Measurements from ENCODE around the gene P2RY14. TPM values are rescaled to one million over a fixed set of nuclear protein-coding genes. Genes with fewer than 3 reads are reported as not detected.
A peak's percentile ranks its signal among the peaks of the same experiment; 100 is the strongest.

Gene P2RY14
- total RNA-seq, 1 donor from 2014 or later, result not detected

DNA sequence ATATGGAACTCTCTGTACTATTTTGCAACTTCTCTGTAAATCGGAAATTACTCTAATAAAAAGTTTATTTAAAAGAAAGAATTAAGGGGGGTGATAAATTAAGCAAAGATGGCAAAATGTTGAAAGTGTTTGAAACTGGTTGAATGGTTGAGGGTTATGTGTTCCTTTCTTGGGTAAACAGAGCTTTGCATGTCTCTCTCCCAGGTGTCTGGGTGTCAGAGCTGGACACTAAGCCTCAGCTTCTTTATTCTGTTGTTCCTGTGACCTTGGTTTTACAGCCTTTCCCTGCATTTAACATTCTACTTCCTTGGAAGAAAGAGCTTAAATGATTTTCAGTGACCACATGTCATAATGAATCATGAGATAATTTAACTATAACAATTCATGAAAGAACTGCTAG, 82.5 kb downstream of the P2RY14 start:
- no peaks in the 10 kb centered on the region for H3K36me3 Mint-ChIP-seq (ENCODE audit: low read depth)
- no peak for DNase-seq (ENCODE audit: low spot score)
- no peaks in the 10 kb centered on the region for H3K27me3 Mint-ChIP-seq (ENCODE audit: low read depth)
- TF ChIP-seq, protein P1, sequence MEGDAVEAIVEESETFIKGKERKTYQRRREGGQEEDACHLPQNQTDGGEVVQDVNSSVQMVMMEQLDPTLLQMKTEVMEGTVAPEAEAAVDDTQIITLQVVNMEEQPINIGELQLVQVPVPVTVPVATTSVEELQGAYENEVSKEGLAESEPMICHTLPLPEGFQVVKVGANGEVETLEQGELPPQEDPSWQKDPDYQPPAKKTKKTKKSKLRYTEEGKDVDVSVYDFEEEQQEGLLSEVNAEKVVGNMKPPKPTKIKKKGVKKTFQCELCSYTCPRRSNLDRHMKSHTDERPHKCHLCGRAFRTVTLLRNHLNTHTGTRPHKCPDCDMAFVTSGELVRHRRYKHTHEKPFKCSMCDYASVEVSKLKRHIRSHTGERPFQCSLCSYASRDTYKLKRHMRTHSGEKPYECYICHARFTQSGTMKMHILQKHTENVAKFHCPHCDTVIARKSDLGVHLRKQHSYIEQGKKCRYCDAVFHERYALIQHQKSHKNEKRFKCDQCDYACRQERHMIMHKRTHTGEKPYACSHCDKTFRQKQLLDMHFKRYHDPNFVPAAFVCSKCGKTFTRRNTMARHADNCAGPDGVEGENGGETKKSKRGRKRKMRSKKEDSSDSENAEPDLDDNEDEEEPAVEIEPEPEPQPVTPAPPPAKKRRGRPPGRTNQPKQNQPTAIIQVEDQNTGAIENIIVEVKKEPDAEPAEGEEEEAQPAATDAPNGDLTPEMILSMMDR (IDR thresholded peaks at IDR 0.05), result no peak
- H3K9me3 Mint-ChIP-seq (ENCODE audit: low read depth), result no peaks in the 10 kb centered on the region
- H3K4me3 Mint-ChIP-seq (ENCODE audit: unreplicated experiment), result no peak overlapping the region
- peaks cover 34% of the 10 kb centered on the region for H3K4me1 Mint-ChIP-seq (ENCODE audit: low read depth)
- peak overlapping the region; percentile 36 for H3K27ac Mint-ChIP-seq (ENCODE audit: unreplicated experiment)

DNA sequence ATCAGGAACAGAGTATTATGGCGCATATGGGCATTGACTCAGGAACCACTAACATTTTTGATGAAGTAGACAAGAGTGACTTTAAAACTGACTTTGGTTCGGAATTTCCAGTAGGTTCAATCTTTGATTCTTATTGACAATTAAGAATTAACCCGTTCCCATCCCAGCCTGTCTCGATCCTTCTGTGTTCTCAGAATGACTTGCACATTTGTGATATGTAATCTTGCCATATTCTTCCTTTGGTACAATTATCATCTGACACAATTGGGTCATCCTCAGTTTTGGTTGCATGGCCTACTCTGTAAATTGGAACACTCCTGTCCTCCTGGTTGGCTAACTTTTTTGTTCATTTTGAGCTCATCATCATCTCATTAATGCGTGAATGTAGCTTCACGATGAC, 85.8 kb downstream of the P2RY14 start:
- DNase-seq (ENCODE audit: low spot score), result no peak
- no peaks in the 10 kb centered on the region for H3K9me3 Mint-ChIP-seq (ENCODE audit: low read depth)
- peaks cover 19% of the 10 kb centered on the region for H3K4me1 Mint-ChIP-seq (ENCODE audit: low read depth)
- H3K4me3 Mint-ChIP-seq (ENCODE audit: unreplicated experiment), result no peak overlapping the region
- no peaks in the 10 kb centered on the region for H3K36me3 Mint-ChIP-seq (ENCODE audit: low read depth)
- TF ChIP-seq, protein P1 (IDR thresholded peaks at IDR 0.05), result no peak
- no peak overlapping the region for H3K27ac Mint-ChIP-seq (ENCODE audit: unreplicated experiment)
- H3K27me3 Mint-ChIP-seq (ENCODE audit: low read depth), result no peaks in the 10 kb centered on the region

DNA sequence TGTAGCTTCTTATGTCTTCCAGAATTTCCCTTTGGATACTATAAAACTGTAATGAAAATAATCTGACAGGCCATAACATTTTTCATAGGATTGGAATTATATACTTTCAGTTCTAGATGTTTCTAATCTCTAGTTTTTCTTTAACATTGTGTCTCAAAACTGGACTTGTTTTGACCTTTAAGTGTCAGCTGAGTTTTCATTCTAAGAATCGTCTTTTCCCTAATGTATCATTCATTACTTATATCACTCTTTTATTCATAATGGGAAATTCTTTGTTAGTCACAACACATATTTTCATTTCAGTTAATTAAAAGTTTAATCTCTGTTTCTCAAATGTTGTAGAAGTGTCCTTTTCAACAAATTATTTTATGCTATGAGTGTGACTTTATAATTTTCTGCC, 87.2 kb downstream of the P2RY14 start:
- no peaks in the 10 kb centered on the region for H3K36me3 Mint-ChIP-seq (ENCODE audit: low read depth)
- H3K27me3 Mint-ChIP-seq (ENCODE audit: low read depth), result no peaks in the 10 kb centered on the region
- no peak overlapping the region for H3K4me3 Mint-ChIP-seq (ENCODE audit: unreplicated experiment)
- TF ChIP-seq, protein P1 (IDR thresholded peaks at IDR 0.05), result no peak
- no peak overlapping the region for H3K27ac Mint-ChIP-seq (ENCODE audit: unreplicated experiment)
- peaks cover 10% of the 10 kb centered on the region for H3K4me1 Mint-ChIP-seq (ENCODE audit: low read depth)
- DNase-seq (ENCODE audit: low spot score), result no peak
- H3K9me3 Mint-ChIP-seq (ENCODE audit: low read depth), result no peaks in the 10 kb centered on the region

DNA sequence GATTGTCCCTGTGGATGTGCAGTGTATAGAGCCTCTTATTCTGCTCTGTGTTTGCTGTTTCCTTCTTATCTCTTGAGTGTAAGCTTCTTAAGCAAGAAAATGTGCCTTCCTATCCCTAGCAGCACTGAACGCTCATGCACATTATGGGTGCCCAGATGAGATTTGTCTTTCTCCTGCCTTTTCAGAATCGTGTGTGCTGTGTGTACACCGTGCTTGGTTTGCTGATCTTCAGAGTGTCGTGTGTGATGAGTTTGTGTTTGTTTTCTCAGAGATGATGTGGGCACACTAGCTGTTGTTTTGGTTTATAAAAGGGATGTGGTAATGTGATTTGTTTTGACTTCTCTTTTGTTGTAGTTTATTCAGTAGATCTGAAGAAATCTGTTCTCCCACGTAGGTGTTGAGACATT, 95.1 kb downstream of the P2RY14 start:
- no peak overlapping the region for H3K27ac Mint-ChIP-seq (ENCODE audit: unreplicated experiment)
- no peaks in the 10 kb centered on the region for H3K27me3 Mint-ChIP-seq (ENCODE audit: low read depth)

DNA sequence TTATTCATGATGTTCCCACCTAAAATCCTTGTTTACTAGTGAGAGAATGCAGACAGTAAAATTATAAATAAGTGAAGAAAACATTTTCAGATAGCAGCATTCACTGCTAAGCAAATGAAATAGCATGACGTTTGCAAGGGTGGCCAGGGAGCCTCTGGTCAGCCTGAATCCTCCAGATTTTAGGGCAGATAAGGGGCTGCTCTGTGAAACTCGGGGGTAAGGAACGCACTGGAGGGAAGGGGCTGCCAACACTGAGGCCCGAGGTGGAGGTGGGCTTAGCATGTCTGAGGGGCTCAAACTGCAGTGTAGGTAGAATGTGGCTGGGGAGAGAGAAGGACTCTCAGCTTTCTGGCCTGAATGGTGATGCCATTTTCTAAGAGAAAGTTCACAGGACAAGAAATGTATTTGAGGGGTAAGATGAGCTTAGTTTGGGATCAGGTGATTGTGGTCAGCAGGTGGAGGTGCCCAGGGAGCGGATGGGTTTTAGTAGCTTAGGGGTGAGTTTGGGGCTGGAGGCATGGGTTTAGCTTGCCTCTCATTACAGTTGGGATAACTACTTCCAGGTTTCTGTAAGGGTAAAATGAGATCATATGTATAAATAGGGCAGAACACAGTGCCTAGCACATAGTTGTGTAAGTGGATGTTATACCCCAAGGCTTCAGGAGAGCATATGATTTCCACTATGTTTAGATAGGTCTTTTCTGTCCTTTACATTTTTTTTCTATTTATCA, 95.8 kb downstream of the P2RY14 start:
- H3K4me3 Mint-ChIP-seq (ENCODE audit: unreplicated experiment), result no peak overlapping the region
- H3K9me3 Mint-ChIP-seq (ENCODE audit: low read depth), result no peaks in the 10 kb centered on the region
- TF ChIP-seq, protein P1 (IDR thresholded peaks at IDR 0.05), result no peak
- no peak for DNase-seq (ENCODE audit: low spot score)
- H3K36me3 Mint-ChIP-seq (ENCODE audit: low read depth), result no peaks in the 10 kb centered on the region
- H3K4me1 Mint-ChIP-seq (ENCODE audit: low read depth), result peaks cover under 1% of the 10 kb centered on the region
- H3K27ac Mint-ChIP-seq (ENCODE audit: unreplicated experiment), result no peak overlapping the region
- H3K27me3 Mint-ChIP-seq (ENCODE audit: low read depth), result no peaks in the 10 kb centered on the region

More for the DNA sequence above, 95.1 kb downstream of the P2RY14 start:
- H3K9me3 Mint-ChIP-seq (ENCODE audit: low read depth), result no peaks in the 10 kb centered on the region
- peaks cover 4% of the 10 kb centered on the region for H3K4me1 Mint-ChIP-seq (ENCODE audit: low read depth)
- DNase-seq (ENCODE audit: low spot score), result no peak
- H3K36me3 Mint-ChIP-seq (ENCODE audit: low read depth), result no peaks in the 10 kb centered on the region
- TF ChIP-seq, protein P1 (IDR thresholded peaks at IDR 0.05), result no peak
- no peak overlapping the region for H3K4me3 Mint-ChIP-seq (ENCODE audit: unreplicated experiment)

All from chondrocyte (in vitro differentiated cells).